Skeletal muscle satellite cell (primary cell): ENCODE measurements around the gene FCRL1.

Experiments
- H3K27me3 ChIP-seq: 2 replicates; pipeline ENCODE4 v1.7.0; 2013; ENCODE audit warnings: low read length; ENCODE audit not compliant: control insufficient read depth, insufficient read depth
- H3K36me3 ChIP-seq: 2 replicates; pipeline ENCODE4 v1.7.0; 2013; ENCODE audit warnings: mild to moderate bottlenecking, control low read depth, low read length; ENCODE audit not compliant: insufficient read depth
- H3K4me1 ChIP-seq: 2 replicates; pipeline ENCODE4 v1.7.0; 2013; ENCODE audit warnings: low read length; ENCODE audit not compliant: control insufficient read depth, insufficient read depth
- H3K4me2 ChIP-seq: 2 replicates; pipeline ENCODE4 v1.7.0; 2013; ENCODE audit warnings: mild to moderate bottlenecking, low read length
- H3K4me3 ChIP-seq: 2 replicates; pipeline ENCODE4 v1.7.0; 2013; ENCODE audit warnings: low read length
- H3K9ac ChIP-seq: 2 replicates; pipeline ENCODE4 v1.7.0; 2013; ENCODE audit warnings: mild to moderate bottlenecking, low read depth, low read length, moderate library complexity
- H3K9me3 ChIP-seq: replicated peaks from 2 replicates; pipeline ENCODE4 v1.7.0; 2013; ENCODE audit warnings: mild to moderate bottlenecking, control low read depth, low read length

FCRL1 gene

DNA sequence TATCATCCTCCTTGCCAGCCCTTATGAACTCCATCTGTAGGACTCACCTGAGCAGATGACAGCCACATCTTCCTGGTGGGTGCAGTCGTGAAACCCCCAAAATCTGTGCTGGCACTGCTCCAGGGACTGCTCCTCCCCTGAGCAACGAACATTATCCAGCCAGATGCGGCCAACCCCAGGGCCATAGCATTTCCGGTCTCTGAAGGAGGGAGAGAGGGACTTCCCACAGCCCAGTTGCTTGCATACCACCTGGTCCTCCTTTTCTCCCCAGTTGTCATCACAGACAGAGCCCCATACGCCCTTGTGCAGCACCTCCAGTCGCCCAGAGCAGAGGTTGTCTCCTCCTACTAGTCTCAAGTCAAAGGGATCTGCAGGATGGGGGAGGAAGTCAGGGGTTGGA lies 13.2 kb upstream of the FCRL1 start:
- Histone ChIP-seq H3K36me3 (no peaks in the 10 kb centered on the region), H3K4me2 (no peak overlapping the region), H3K4me3 (no peak overlapping the region), H3K9ac (no peak overlapping the region), H3K4me1 (no peaks in the 10 kb centered on the region), H3K9me3 (no peaks in the 10 kb centered on the region), H3K27me3 (no peaks in the 10 kb centered on the region)

- Histone ChIP-seq H3K27me3 (no peaks in the 10 kb centered on the region), H3K36me3 (no peaks in the 10 kb centered on the region), H3K4me2 (no peak overlapping the region), H3K4me1 (no peaks in the 10 kb centered on the region), H3K9me3 (no peaks in the 10 kb centered on the region), H3K9ac (no peak overlapping the region), H3K4me3 (no peak overlapping the region)
These were observed 12.2 kb upstream of the FCRL1 start for GRCh38 chr1:157831968-157832626.

GRCh38 chr1:157830887-157831286 lies 11.0 kb upstream of the FCRL1 start:
- Histone ChIP-seq H3K4me3 (no peak overlapping the region), H3K4me1 (no peaks in the 10 kb centered on the region), H3K4me2 (no peak overlapping the region), H3K27me3 (no peaks in the 10 kb centered on the region), H3K36me3 (no peaks in the 10 kb centered on the region), H3K9me3 (no peaks in the 10 kb centered on the region), H3K9ac (no peak overlapping the region)

DNA sequence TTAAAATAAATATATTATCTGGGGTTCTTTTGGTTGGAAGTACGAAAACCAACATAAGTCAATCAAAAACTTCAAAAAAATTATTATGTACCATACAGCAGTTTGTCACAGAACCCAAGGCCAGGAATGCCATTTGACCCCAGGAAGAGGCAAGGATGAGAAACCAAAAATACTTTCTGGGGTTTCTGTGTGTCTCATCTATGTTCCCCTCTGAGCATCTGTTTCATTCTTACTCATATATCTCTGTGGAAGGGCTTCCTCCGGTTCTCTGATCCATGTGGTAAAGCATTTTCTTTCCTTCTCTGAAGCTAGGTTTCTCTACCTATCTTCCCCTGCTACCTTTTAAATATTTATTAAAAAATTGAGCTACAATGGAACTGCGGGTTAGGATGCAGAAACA lies 9.8 kb upstream of the FCRL1 start:
- Histone ChIP-seq H3K9ac (no peak overlapping the region), H3K27me3 (no peaks in the 10 kb centered on the region), H3K9me3 (no peaks in the 10 kb centered on the region), H3K4me2 (no peak overlapping the region), H3K4me3 (no peak overlapping the region), H3K36me3 (no peaks in the 10 kb centered on the region), H3K4me1 (no peaks in the 10 kb centered on the region)

- no peak overlapping the region for H3K4me3 ChIP-seq
- no peaks in the 10 kb centered on the region for H3K36me3 ChIP-seq
- no peaks in the 10 kb centered on the region for H3K27me3 ChIP-seq
- H3K9me3 ChIP-seq, result no peaks in the 10 kb centered on the region
- no peak overlapping the region for H3K4me2 ChIP-seq
- H3K9ac ChIP-seq, result no peak overlapping the region
- no peaks in the 10 kb centered on the region for H3K4me1 ChIP-seq
These were observed 9.3 kb upstream of the FCRL1 start for GRCh38 chr1:157829210-157829609.

DNA sequence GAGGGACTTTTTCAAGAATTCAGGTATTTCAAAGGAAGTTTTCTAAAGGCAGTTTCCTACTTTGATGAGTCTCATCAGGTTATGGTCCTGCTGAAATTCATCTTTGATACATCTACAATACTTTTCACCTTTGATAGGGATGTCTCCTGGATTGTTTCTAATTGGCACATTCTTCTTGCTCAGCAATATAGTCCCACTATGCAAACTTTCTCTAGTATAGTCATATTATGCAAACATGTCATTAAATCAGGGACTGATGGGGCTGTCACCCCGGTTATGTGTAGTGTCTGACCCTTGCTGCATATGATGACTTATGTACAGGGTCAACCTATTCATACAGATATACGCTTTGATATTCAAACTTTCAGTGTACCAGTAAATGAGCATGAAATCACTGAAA lies 379 bp upstream of the FCRL1 start:
- Histone ChIP-seq H3K9ac (no peak overlapping the region), H3K9me3 (no peaks in the 10 kb centered on the region), H3K4me3 (no peak overlapping the region), H3K36me3 (no peaks in the 10 kb centered on the region), H3K4me1 (no peaks in the 10 kb centered on the region), H3K4me2 (no peak overlapping the region), H3K27me3 (no peaks in the 10 kb centered on the region)

- Histone ChIP-seq H3K4me1 (no peaks in the 10 kb centered on the region), H3K9ac (no peak overlapping the region), H3K36me3 (no peaks in the 10 kb centered on the region), H3K9me3 (no peaks in the 10 kb centered on the region), H3K27me3 (no peaks in the 10 kb centered on the region), H3K4me3 (no peak overlapping the region), H3K4me2 (no peak overlapping the region)
These were observed 705 bp downstream of the FCRL1 start for GRCh38 chr1:157819215-157819614.

GRCh38 chr1:157813269-157813668 lies 6.7 kb downstream of the FCRL1 start:
- Histone ChIP-seq H3K9ac (no peak overlapping the region), H3K36me3 (no peaks in the 10 kb centered on the region), H3K27me3 (no peaks in the 10 kb centered on the region), H3K4me1 (no peaks in the 10 kb centered on the region), H3K9me3 (no peaks in the 10 kb centered on the region), H3K4me3 (no peak overlapping the region), H3K4me2 (no peak overlapping the region)

- Histone ChIP-seq H3K9ac (no peak overlapping the region), H3K9me3 (no peaks in the 10 kb centered on the region), H3K4me1 (no peaks in the 10 kb centered on the region), H3K36me3 (no peaks in the 10 kb centered on the region), H3K4me3 (no peak overlapping the region), H3K4me2 (no peak overlapping the region), H3K27me3 (no peaks in the 10 kb centered on the region)
These were observed 13.3 kb downstream of the FCRL1 start for GRCh38 chr1:157806431-157807149.

- Histone ChIP-seq H3K9me3 (no peaks in the 10 kb centered on the region), H3K9ac (no peak overlapping the region), H3K27me3 (no peaks in the 10 kb centered on the region), H3K4me3 (no peak overlapping the region), H3K4me2 (no peak overlapping the region), H3K4me1 (no peaks in the 10 kb centered on the region), H3K36me3 (no peaks in the 10 kb centered on the region)
These were observed 16.1 kb downstream of the FCRL1 start for GRCh38 chr1:157803851-157804250.

GRCh38 chr1:157799996-157800395 lies 19.9 kb downstream of the FCRL1 start:
- Histone ChIP-seq H3K4me3 (no peak overlapping the region), H3K4me1 (no peaks in the 10 kb centered on the region), H3K9me3 (no peaks in the 10 kb centered on the region), H3K27me3 (no peaks in the 10 kb centered on the region), H3K4me2 (no peak overlapping the region), H3K36me3 (no peaks in the 10 kb centered on the region), H3K9ac (no peak overlapping the region)

- no peaks in the 10 kb centered on the region for H3K9me3 ChIP-seq
- no peaks in the 10 kb centered on the region for H3K36me3 ChIP-seq
- H3K4me2 ChIP-seq, result no peak overlapping the region
- H3K27me3 ChIP-seq, result no peaks in the 10 kb centered on the region
- H3K9ac ChIP-seq, result no peak overlapping the region
- H3K4me3 ChIP-seq, result no peak overlapping the region
- no peaks in the 10 kb centered on the region for H3K4me1 ChIP-seq
These were observed 21.7 kb downstream of the FCRL1 start for GRCh38 chr1:157798211-157798610.
